SU-DHL-6 (cell line): Measurements from ENCODE around the gene GPX2.

Experiments used
- H2AFZ ChIP-seq: fragments of 200-600 bp; sonication (generic); 2 replicates; pipeline ENCODE4 v1.6.1; 2014; ENCODE audit warnings: low read depth, mild to moderate bottlenecking, moderate library complexity, mixed read lengths, antibody characterized with exemption, low read length; ENCODE audit not compliant: severe bottlenecking
- H3F3A ChIP-seq: fragments of 200-600 bp; shearing (Covaris generic); 2 replicates; pipeline ENCODE4 v1.6.0; 2016; ENCODE audit warnings: antibody characterized with exemption, mild to moderate bottlenecking; ENCODE audit not compliant: insufficient read depth
- H3K27ac ChIP-seq: fragments of 200-600 bp; sonication (generic); 2 replicates; pipeline ENCODE4 v1.5.1; 2016; ENCODE audit warnings: low read depth, mild to moderate bottlenecking, low read length, moderate library complexity, mixed read lengths
- H3K27me3 ChIP-seq: fragments of 200-600 bp; sonication (generic), shearing (Covaris generic); 2 replicates; pipeline ENCODE4 v1.6.0; 2014; ENCODE audit warnings: mild to moderate bottlenecking, low read length
- H3K36me3 ChIP-seq: fragments of 200-600 bp; sonication (generic); 2 replicates; pipeline ENCODE4 v1.6.1; 2014; ENCODE audit warnings: mild to moderate bottlenecking, low read length, mixed read lengths
- H3K4me2 ChIP-seq: fragments of 300-600, 200-600 bp; shearing (Covaris generic), sonication (generic); 2 replicates; pipeline ENCODE4 v1.6.0; 2014; ENCODE audit warnings: low read length, low read depth, mild to moderate bottlenecking; ENCODE audit not compliant: poor library complexity, severe bottlenecking
- H3K4me3 ChIP-seq: fragments of 200-600 bp; sonication (generic); 2 replicates; pipeline ENCODE4 v1.5.1; 2014; ENCODE audit warnings: antibody characterized with exemption, low read length, mild to moderate bottlenecking, mixed read lengths; ENCODE audit not compliant: insufficient read depth, poor library complexity, severe bottlenecking
- H3K79me2 ChIP-seq: fragments of 200-600 bp; sonication (generic); 2 replicates; pipeline ENCODE4 v1.6.1; 2014; ENCODE audit warnings: mild to moderate bottlenecking, low read length, moderate library complexity; ENCODE audit not compliant: insufficient read depth
- H3K9ac ChIP-seq: fragments of 200-600 bp; sonication (generic); 2 replicates; pipeline ENCODE4 v1.7.0; 2014; ENCODE audit warnings: mild to moderate bottlenecking, low read length
- H3K9me2 ChIP-seq: fragments of 200-600 bp; sonication (generic); replicated peaks from 2 replicates; pipeline ENCODE4 v1.6.1; 2014; ENCODE audit warnings: low read length; ENCODE audit not compliant: insufficient read depth
- H3K9me3 ChIP-seq: fragments of 200-600 bp; sonication (generic); 2 replicates; pipeline ENCODE4 v1.6.1; 2014; ENCODE audit warnings: low read length, mixed read lengths; ENCODE audit not compliant: insufficient read depth
- H4K20me1 ChIP-seq: fragments of 200-600 bp; sonication (generic); 2 replicates; pipeline ENCODE4 v1.6.1; 2014; ENCODE audit warnings: low read depth, mild to moderate bottlenecking, antibody characterized with exemption, low read length, moderate library complexity, mixed read lengths
- EZH2phosphoT487 ChIP-seq: fragments of 200-600 bp; sonication (generic), shearing (Covaris generic); conservative IDR thresholded peaks from 2 replicates; pipeline ENCODE4 v1.6.1; 2018; ENCODE audit warnings: mild to moderate bottlenecking, antibody characterized with exemption, low read length, moderate library complexity, mixed read lengths
- TF ChIP-seq, protein P1 (sequence below): fragments of 200-600 bp; sonication (generic); IDR thresholded peaks from one replicate; pipeline ENCODE4 v1.5.1; 2017; ENCODE audit warnings: antibody characterized with exemption, mild to moderate bottlenecking, low read length, moderate library complexity; ENCODE audit not compliant: insufficient read depth, poor library complexity, severe bottlenecking

GPX2 gene

DNA sequence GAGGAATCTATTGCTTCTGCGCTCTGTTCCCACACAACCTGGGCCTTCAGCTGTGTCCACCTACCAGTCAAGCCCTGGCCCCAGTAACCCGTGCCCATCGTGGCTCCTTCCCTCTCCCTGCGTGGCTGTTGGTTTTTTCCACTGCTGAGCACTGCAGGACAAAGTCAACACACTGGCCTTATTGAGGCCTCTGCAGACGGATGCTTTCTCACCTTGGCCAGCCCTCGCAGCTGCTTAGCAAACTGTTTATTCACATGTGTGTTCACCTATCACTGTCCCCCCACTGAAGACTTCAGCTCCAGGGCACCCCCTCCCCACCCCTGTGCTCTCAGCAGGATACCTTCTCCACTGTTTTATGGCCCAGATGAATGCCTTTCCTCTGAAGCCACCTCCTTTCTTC lies 12.8 kb upstream of the GPX2 start:
- Histone ChIP-seq H3K4me2 (no peak overlapping the region), H3K4me3 (no peak overlapping the region), H3K9me3 (no peaks in the 10 kb centered on the region), H3K9ac (no peak overlapping the region), H3K27me3 (no peaks in the 10 kb centered on the region), H3F3A (no peaks in the 10 kb centered on the region), H3K79me2 (no peaks in the 10 kb centered on the region), H3K9me2 (no peaks in the 10 kb centered on the region), H4K20me1 (no peaks in the 10 kb centered on the region), H3K36me3 (no peaks in the 10 kb centered on the region), H3K27ac (no peak overlapping the region), H2AFZ (no peak overlapping the region)
- TF ChIP-seq EZH2phosphoT487 = no peak
- TF ChIP-seq, protein P1, sequence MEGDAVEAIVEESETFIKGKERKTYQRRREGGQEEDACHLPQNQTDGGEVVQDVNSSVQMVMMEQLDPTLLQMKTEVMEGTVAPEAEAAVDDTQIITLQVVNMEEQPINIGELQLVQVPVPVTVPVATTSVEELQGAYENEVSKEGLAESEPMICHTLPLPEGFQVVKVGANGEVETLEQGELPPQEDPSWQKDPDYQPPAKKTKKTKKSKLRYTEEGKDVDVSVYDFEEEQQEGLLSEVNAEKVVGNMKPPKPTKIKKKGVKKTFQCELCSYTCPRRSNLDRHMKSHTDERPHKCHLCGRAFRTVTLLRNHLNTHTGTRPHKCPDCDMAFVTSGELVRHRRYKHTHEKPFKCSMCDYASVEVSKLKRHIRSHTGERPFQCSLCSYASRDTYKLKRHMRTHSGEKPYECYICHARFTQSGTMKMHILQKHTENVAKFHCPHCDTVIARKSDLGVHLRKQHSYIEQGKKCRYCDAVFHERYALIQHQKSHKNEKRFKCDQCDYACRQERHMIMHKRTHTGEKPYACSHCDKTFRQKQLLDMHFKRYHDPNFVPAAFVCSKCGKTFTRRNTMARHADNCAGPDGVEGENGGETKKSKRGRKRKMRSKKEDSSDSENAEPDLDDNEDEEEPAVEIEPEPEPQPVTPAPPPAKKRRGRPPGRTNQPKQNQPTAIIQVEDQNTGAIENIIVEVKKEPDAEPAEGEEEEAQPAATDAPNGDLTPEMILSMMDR = no peak

DNA sequence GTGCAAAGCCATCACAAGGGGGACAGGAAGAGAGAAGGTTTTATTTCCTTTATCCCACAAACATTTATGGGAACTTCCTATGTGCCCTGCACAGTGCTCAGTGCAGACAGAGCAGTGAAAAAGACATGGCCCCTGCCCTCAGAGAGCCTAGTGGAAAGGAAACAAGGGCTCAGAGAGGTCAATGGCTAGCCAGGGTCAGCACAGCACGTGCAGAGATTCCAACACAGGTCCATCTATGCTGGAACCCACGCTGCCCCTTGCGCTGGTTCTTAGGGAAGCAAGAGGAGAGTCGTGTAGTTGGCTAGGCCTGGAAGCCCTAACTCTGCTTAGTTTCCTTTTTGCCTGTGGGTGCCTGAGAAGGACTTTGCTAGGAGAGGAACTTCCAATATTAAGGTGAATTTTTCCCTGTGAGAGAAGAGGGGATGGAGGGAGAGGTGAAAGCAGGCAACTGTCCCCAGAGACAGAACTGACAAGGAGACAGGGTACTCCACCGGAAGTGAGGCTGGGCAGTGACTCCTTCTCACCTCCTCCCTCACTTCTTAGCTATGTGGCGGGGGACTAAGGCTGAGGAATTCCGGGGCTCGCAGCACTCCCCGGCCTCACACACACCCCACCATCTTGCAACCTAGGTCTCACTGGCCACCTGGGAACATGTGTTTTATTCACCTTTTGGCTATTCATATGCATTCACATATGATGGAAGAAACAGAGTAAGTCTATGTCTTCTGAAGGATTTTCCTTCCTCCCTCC lies 12.1 kb upstream of the GPX2 start:
- Histone ChIP-seq H3K27ac (no peak overlapping the region), H3K9ac (no peak overlapping the region), H3K4me2 (no peak overlapping the region), H3F3A (no peaks in the 10 kb centered on the region), H3K36me3 (no peaks in the 10 kb centered on the region), H3K9me3 (no peaks in the 10 kb centered on the region), H4K20me1 (no peaks in the 10 kb centered on the region), H3K9me2 (no peaks in the 10 kb centered on the region), H2AFZ (no peak overlapping the region), H3K27me3 (no peaks in the 10 kb centered on the region), H3K79me2 (no peaks in the 10 kb centered on the region), H3K4me3 (no peak overlapping the region)
- TF ChIP-seq, protein P1 = no peak
- TF ChIP-seq EZH2phosphoT487 = no peak

DNA sequence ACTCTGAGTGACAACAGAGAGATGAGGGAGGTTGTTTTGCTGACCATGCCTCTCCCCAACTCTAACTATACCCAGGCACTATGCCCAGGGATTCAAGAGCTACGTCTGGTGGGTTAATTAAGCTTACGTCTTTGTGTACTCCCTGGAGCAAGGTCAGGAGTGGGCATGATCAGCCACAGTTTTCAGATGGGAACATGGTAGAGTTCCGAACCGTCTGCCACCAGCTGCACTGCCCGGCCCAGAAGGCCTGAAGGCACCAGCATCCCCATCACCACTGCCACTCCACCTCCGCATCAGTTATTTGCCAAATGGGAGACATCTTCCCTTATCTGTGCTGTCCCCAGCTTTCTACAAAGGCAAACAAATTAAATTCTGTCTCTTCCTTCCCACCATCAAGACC lies 11.1 kb upstream of the GPX2 start:
- Histone ChIP-seq H3K9me2 (no peaks in the 10 kb centered on the region), H3K9me3 (no peaks in the 10 kb centered on the region), H3K79me2 (no peaks in the 10 kb centered on the region), H2AFZ (no peak overlapping the region), H3K9ac (no peak overlapping the region), H3K27ac (no peak overlapping the region), H4K20me1 (no peaks in the 10 kb centered on the region), H3F3A (no peaks in the 10 kb centered on the region), H3K4me3 (no peak overlapping the region), H3K36me3 (no peaks in the 10 kb centered on the region), H3K4me2 (no peak overlapping the region), H3K27me3 (no peaks in the 10 kb centered on the region)
- TF ChIP-seq, protein P1 = no peak
- no peak for TF ChIP-seq EZH2phosphoT487
